Loucy (cell line): ENCODE results near the gene PERP.

Source experiments
- H2AFZ ChIP-seq: fragments of 200-600 bp; sonication (generic); 2 replicates; pipeline ENCODE4 v1.6.0; 2016; ENCODE audit warnings: antibody characterized with exemption, mild to moderate bottlenecking, low read length, moderate library complexity
- H3F3A ChIP-seq: fragments of 200-600 bp; 2 replicates; pipeline ENCODE4 v1.6.0; 2016; ENCODE audit warnings: antibody characterized with exemption, low read depth, mild to moderate bottlenecking
- H3K27me3 ChIP-seq: fragments of 200-600 bp; sonication (generic); 2 replicates; pipeline ENCODE4 v1.6.1; 2014; ENCODE audit warnings: low read length, mild to moderate bottlenecking; ENCODE audit not compliant: insufficient read depth, poor library complexity, severe bottlenecking
- H3K36me3 ChIP-seq: fragments of 200-600 bp; sonication (generic); 2 replicates; pipeline ENCODE4 v1.6.1; 2016; ENCODE audit warnings: low read length; ENCODE audit not compliant: insufficient read depth
- H3K4me1 ChIP-seq: fragments of 200-600 bp; sonication (generic); 2 replicates; pipeline ENCODE4 v1.5.1; 2014; ENCODE audit warnings: low read length, mild to moderate bottlenecking; ENCODE audit not compliant: insufficient read depth, poor library complexity, severe bottlenecking
- H3K4me2 ChIP-seq: fragments of 200-600 bp; sonication (generic); 2 replicates; pipeline ENCODE4 v1.6.0; 2014; ENCODE audit warnings: antibody characterized with exemption, low read length, low read depth, mild to moderate bottlenecking; ENCODE audit not compliant: poor library complexity, severe bottlenecking
- H3K4me3 ChIP-seq: fragments of 200-600 bp; sonication (generic); 2 replicates; pipeline ENCODE4 v1.5.1; 2014; ENCODE audit warnings: low read length, mild to moderate bottlenecking, mixed read lengths; ENCODE audit not compliant: poor library complexity, severe bottlenecking
- H3K79me2 ChIP-seq: fragments of 200-600 bp; sonication (generic); 2 replicates; pipeline ENCODE4 v1.6.1; 2014; ENCODE audit warnings: low read length; ENCODE audit not compliant: insufficient read depth
- H3K9ac ChIP-seq: fragments of 200-600 bp; sonication (generic); 2 replicates; pipeline ENCODE4 v1.6.0; 2014; ENCODE audit warnings: mild to moderate bottlenecking, low read depth, low read length, moderate library complexity; ENCODE audit not compliant: poor library complexity, severe bottlenecking
- H3K9me2 ChIP-seq: fragments of 200-600 bp; sonication (generic); replicated peaks from 2 replicates; pipeline ENCODE4 v1.6.1; 2016; ENCODE audit warnings: low read depth, low read length, mixed read lengths
- H3K9me3 ChIP-seq: fragments of 200-600 bp; sonication (generic); 2 replicates; pipeline ENCODE4 v1.6.1; 2014; ENCODE audit warnings: mild to moderate bottlenecking, antibody characterized with exemption, low read length, low read depth; ENCODE audit not compliant: insufficient read depth
- H4K20me1 ChIP-seq: fragments of 200-600 bp; sonication (generic); 2 replicates; pipeline ENCODE4 v1.6.0; 2014; ENCODE audit warnings: antibody characterized with exemption, low read length, mild to moderate bottlenecking; ENCODE audit not compliant: insufficient read depth, poor library complexity, severe bottlenecking
- EZH2phosphoT487 ChIP-seq: fragments of 200-600 bp; IDR thresholded peaks from 2 replicates; pipeline ENCODE4 v1.6.1; 2018; ENCODE audit warnings: antibody characterized with exemption, mild to moderate bottlenecking, moderate library complexity, borderline replicate concordance
- TF ChIP-seq, protein P1 (sequence below): fragments of 200-600 bp; sonication (generic); conservative IDR thresholded peaks from 2 replicates; pipeline ENCODE4 v1.5.1; 2014; ENCODE audit warnings: mild to moderate bottlenecking, antibody characterized with exemption, low read length

The PERP gene

GRCh38 chr6:138145402-138145801 lies 38.2 kb upstream of the PERP start:
- H3F3A ChIP-seq: no peaks in the 10 kb centered on the region
- no peaks in the 10 kb centered on the region for H3K4me1 ChIP-seq
- no peaks in the 10 kb centered on the region for H3K27me3 ChIP-seq
- no peak overlapping the region for H2AFZ ChIP-seq
- no peaks in the 10 kb centered on the region for H3K9me3 ChIP-seq
- no peaks in the 10 kb centered on the region for H3K36me3 ChIP-seq
- no peaks in the 10 kb centered on the region for H3K79me2 ChIP-seq
- H4K20me1 ChIP-seq: no peaks in the 10 kb centered on the region
- no peak overlapping the region for H3K9ac ChIP-seq
- H3K4me2 ChIP-seq: no peak overlapping the region
- no peaks in the 10 kb centered on the region for H3K9me2 ChIP-seq
- H3K4me3 ChIP-seq: no peak overlapping the region
- TF ChIP-seq EZH2phosphoT487: no peak
- TF ChIP-seq, protein P1, sequence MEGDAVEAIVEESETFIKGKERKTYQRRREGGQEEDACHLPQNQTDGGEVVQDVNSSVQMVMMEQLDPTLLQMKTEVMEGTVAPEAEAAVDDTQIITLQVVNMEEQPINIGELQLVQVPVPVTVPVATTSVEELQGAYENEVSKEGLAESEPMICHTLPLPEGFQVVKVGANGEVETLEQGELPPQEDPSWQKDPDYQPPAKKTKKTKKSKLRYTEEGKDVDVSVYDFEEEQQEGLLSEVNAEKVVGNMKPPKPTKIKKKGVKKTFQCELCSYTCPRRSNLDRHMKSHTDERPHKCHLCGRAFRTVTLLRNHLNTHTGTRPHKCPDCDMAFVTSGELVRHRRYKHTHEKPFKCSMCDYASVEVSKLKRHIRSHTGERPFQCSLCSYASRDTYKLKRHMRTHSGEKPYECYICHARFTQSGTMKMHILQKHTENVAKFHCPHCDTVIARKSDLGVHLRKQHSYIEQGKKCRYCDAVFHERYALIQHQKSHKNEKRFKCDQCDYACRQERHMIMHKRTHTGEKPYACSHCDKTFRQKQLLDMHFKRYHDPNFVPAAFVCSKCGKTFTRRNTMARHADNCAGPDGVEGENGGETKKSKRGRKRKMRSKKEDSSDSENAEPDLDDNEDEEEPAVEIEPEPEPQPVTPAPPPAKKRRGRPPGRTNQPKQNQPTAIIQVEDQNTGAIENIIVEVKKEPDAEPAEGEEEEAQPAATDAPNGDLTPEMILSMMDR: no peak

GRCh38 chr6:138142806-138143205 lies 35.6 kb upstream of the PERP start:
- no peaks in the 10 kb centered on the region for H3K9me3 ChIP-seq
- no peak overlapping the region for H3K4me2 ChIP-seq
- TF ChIP-seq, protein P1: no peak
- TF ChIP-seq EZH2phosphoT487: no peak
- H3F3A ChIP-seq: no peaks in the 10 kb centered on the region
- no peaks in the 10 kb centered on the region for H3K27me3 ChIP-seq
- H3K9ac ChIP-seq: no peak overlapping the region
- no peak overlapping the region for H3K4me3 ChIP-seq
- H3K9me2 ChIP-seq: no peaks in the 10 kb centered on the region
- H4K20me1 ChIP-seq: no peaks in the 10 kb centered on the region
- H2AFZ ChIP-seq: no peak overlapping the region
- H3K79me2 ChIP-seq: no peaks in the 10 kb centered on the region
- no peaks in the 10 kb centered on the region for H3K36me3 ChIP-seq
- no peaks in the 10 kb centered on the region for H3K4me1 ChIP-seq

GRCh38 chr6:138129190-138129589 lies 22.0 kb upstream of the PERP start:
- H3K9ac ChIP-seq: no peak overlapping the region
- no peaks in the 10 kb centered on the region for H3K9me2 ChIP-seq
- H3K27me3 ChIP-seq: no peaks in the 10 kb centered on the region
- H4K20me1 ChIP-seq: no peaks in the 10 kb centered on the region
- H3K79me2 ChIP-seq: no peaks in the 10 kb centered on the region
- no peak overlapping the region for H3K4me3 ChIP-seq
- H3K4me1 ChIP-seq: no peaks in the 10 kb centered on the region
- TF ChIP-seq, protein P1: no peak
- TF ChIP-seq EZH2phosphoT487: no peak
- H2AFZ ChIP-seq: no peak overlapping the region
- no peaks in the 10 kb centered on the region for H3F3A ChIP-seq
- H3K4me2 ChIP-seq: no peak overlapping the region
- no peaks in the 10 kb centered on the region for H3K36me3 ChIP-seq
- no peaks in the 10 kb centered on the region for H3K9me3 ChIP-seq
